GM21367 (cell line): ENCODE data around the gene FAM83G.
"Not testable (repeated sequence)": the region's sequence is repeated elsewhere in the genome, so short reads cannot be mapped to it uniquely, and the experiment has no call there.

Experiments
- ATAC-seq: cut with Tn5 transposase; IDR thresholded peaks from one replicate; pipeline ENCODE4 v1.9.1; 2021; ENCODE audit not compliant: unreplicated experiment

FAM83G gene

DNA sequence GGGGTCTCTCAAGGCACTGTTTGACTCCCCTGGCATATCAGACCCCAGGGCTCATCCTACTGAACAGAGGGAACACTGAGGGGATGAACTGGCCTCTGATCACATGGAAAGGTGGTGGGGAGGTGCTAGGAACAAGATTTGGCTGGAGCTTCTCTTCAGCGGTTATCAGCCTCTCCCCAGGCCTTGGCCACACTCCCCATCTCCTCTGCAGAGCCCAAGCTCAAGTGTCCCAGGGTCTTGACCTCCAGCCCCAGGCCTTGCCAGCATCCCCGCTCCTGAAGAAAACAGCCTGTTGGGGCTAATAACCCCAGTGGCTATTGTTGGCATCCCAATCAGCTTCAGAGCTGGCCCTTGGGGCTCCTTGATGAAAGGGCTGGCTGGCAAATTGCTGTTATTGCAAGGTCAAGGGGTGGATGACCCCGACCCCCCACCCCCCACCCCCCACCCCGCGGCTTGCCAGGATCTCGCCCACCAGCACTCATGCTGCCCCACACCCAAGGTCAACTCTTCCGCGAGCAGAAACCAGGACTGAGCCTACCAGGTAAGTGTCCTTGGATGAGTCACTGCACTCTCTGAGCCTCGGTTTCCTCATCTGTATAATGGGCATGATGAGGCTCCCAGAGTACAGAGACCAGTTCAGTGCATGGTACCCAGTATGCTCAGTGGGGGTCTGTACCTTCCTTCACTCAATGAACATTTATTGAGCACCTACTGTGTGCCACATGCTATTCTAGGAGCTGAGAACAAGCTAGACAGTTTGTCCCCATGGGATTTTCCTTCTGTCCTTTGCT, 18.8 kb upstream of the FAM83G start:
- no peak for ATAC-seq

DNA sequence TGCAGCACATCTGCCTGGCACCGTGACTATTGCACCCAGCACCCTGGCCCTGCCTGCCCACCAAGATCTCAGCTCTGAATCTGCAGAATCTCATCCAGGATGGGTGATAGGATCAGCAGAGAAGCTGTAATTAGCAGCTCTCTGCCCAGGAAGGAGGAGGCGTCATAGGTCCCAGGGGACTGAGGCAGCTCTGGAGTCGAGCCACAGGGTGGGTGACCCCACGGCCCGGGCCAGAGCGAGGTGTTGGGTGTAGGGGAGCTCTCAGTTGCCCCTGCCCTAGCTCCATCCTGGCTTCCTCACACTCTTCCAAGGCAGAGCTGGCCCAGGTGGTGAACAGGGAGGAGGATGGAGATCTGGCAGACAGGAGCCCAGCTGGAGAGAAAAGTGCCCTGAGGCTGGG, 18.2 kb upstream of the FAM83G start:
- no peak for ATAC-seq

DNA sequence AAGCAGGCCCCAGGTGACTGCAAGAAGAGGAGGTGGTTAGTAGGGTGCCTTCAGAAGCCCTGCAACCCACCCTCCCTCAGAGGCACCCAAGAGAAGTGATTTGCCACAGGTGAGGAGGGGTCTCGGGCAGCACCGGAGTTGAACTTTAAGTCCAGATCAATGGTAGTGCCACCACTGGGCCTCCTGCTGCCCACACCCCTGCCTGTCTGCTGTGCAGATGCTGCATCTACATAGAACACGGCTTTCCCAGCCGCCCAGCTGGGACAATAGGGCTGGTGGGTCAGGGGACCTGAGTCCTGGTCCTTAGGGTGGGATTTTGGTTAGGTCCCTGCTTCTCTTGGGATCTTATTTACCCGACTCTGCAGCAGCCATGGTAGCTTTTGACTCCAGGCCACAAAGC, 17.6 kb upstream of the FAM83G start:
- ATAC-seq, result no peak

DNA sequence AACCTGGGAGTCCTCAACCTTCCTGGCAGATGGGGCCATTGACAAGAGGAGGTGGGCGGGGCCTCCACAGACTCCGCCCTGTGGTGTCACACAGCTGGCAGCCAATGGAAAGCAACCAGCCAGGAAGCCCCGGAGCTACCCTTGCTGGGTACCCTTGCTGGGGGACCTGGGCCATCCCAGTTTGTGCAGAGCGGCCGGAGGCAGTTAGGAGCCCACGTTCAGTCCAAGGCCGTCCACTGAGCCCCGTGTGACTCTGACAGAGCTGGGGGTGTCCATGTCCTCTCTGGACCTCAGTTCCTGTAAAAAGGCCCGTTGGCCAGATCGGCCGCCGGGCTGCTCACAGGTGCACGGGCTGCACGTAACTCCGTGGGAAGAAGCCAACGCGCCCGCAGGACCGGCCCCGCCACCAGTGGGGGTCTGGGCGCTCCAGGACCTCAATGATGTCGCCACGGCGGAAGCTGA, 17.1 kb upstream of the FAM83G start:
- ATAC-seq, result no peak

DNA sequence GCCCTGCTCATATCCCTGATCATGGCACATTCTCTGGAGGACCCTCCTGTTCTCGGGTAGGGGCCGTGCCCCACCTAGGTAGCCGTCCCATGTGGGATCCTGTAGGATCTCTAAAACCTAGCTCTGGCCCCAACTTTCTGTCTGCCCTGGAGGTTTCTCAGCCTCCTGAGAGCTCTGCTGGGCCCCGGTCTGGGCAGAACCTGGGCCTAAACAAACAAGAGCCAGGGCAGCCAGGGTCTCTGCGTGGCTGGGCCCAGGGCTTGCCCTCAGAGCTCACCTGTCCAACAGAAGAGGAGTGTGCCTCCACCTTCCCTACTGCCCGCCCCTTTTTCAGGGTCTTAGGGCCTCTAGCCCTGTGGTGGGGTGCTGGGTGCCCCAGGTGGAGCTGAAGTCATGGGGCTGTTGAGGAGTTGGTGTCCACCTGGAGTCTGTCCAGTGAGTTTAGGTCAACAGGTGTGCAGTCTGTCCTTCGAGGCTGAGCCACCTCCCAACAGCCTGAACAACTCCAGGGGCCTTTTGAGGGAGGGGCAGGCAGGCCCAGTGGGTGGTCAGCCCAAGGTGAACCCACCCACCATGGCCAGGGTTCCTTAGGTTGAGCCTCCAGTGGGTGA, 16.6 kb upstream of the FAM83G start:
- not testable (repeated sequence) for ATAC-seq

DNA sequence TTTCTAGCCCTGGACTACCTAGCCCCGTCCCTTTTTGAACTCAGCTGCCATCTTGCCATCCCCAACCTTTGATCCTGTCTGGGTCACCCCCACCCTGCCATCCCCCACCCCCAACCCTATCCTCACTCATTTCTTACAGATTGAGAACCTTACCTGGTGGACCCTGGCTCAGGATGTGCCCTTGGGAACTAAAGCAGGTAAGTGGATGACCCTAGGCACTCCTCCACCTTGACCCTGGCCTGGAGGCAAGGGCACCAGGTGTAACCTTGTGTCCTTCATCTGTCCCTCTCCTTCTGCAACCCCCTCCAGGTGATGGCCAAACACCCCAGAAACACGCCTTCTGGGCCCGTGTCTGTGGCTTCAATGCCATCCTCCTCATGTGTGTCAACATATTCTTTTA, 15.5 kb upstream of the FAM83G start:
- no peak for ATAC-seq

DNA sequence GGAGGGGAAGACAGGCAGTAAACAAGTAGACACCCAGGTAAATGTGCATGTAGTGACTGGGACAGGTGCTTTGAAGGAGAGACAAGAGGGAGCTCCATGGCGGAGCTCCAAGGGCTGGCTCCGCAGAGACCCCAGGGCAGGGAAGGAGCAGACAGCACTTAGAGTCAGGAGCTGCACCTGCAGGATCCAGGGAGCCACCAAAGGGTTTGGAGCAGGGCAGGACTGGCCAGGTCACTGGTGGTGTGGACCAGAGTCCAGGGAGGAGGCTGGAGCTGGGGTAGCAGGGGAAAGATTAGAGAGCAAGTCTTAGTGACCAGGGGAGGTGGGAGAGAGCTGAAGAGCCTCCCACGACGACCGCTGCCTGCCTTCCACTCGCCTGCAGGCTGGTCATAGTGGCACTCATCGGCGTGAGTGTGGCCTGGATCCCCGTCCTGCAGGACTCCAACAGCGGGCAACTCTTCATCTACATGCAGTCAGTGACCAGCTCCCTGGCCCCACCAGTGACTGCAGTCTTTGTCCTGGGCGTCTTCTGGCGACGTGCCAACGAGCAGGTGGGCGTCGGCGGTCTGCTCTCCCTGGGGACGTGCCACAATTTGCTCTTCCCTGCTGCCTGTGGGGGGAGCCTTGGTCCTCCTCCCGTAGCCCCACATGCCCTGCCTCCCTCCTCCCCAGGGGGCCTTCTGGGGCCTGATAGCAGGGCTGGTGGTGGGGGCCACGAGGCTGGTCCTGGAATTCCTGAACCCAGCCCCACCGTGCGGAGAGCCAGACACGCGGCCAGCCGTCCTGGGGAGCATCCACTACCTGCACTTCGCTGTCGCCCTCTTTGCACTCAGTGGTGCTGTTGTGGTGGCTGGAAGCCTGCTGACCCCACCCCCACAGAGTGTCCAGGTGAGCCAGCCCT, 14.7 kb upstream of the FAM83G start:
- ATAC-seq, result no peak

DNA sequence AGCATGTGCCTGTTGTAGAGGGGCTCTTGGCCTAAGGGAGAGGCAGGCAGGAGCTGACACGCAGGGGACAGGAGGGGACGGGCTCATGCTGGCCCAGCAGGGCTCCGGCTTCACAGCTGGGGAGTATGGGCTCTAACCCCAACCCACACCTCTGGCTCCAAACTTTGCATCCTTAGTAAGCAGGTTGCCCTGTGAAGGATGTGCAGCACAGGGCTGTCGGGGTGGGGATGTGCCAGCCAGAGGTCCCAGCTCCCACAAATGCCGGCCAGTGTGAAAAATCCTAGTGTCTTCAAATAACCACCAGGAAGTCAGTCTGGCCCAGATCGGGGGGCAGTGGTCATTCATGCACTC, 14.0 kb upstream of the FAM83G start:
- ATAC-seq, result no peak

DNA sequence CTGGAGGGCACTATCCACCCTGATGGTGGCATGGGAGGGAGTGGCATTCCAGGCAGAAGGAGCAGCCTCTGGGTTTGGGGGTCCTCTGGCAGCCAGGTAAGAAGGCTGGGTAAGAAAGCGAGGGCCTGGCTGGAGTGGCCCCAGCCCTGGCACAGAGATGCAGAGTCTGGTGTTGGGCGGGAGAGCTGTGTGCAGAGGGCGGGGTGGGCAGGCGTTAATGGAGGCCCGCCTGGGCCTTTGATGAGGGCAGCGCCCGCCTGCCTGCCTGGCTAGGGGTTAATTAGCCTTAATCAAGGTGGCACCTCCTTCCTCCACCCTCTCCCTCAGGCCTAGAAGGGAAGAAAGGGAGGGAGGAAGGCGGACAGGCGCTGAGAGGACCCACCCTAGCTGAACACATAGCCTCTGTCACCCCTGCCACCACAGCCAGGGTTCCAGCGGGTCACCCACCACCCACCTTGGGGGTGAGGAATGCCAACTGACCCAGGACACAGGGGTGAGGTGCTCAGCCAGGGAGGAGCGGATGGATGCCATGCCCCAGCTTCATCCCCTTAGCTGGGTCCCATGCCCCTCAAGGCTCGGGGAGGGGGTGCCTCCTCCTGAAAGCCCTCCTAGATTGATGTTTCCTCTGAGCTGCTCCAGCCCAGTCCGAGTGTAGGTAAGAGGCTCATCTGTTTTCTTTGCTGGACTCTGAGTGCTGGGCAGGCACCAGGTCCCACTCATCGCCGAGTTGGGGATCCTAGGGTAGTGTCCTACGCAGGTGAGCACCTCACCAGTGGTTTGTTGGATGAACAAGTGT, 13.4 kb upstream of the FAM83G start:
- ATAC-seq, result no peak

DNA sequence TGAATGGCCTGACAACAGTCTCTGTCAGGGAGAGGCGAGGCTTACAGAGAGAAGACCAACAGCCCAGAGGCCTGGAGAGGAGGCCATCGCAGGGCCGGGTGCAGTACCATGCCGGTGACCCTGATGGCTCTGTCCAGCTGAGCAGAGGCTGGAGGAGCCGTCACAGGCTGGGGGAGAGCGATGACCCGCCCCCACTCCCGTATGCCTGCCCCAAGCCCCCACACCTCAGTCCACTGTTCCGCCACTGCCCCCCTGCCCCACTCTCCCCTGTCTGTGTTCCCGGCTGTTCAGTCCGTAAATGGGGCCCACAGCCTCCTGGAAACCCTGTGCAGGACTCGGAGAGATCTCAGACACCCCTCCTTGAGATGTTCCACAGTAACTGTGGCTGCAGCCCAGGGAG, 12.8 kb upstream of the FAM83G start:
- ATAC-seq, result no peak

DNA sequence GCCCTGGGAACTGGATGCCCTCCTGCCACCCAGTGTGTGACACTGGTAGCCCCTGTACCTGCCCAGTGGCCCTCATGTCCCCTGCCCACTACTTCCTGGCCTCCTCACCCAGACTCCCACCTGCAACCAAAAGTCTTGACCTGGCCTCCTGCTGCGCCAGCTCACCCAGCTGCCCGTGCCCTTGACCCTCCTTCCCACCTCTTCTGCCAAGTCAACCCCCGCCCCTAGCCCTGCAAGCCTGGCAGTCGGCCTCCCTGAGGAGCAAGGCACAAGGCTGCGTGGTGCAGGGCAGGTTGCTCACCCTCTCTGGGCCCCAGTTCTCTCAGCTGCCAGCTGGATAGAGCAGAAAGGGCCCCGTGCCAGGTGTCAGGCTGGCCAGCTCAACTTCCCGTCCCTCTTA, 12.3 kb upstream of the FAM83G start:
- ATAC-seq, result no peak

DNA sequence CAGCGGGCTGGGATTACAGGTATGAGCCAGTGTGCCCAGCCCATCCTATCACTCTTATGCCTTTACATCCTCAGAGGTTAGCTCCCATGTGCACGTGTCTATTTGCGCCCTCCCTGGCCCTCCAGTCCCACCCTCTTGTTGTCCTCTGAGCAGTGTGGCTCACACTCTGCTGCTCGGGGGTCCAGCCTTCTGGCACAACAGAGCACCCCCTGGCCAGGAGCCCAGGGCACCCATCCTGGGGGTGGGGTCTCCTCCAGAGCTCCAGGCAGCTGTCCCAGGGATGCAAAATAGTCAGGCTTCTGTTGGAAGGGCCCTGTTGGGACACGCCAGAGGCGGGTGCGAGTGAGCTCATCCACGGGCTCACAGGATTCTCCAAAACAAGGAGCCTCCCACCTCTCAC, 11.7 kb upstream of the FAM83G start:
- ATAC-seq, result no peak

DNA sequence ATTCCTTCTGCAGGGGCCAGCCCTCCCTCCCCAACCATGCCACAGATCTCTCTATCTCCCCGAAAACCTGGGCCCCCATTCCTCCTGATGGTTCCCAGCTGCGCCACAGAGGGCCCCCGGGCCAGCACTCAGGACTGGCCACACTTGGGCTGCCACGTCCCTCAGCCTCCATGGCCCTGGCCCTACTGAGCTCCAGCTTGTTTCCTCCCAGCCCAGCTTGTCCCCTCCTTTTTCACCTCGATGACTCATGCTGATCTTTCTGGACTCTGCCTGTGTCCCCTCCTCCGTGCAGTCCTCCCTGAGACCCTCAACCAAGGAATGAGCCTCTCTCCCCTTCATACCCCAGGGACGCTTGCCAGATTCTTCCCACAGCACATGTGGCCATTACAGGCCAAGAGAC, 10.9 kb upstream of the FAM83G start:
- ATAC-seq, result no peak

DNA sequence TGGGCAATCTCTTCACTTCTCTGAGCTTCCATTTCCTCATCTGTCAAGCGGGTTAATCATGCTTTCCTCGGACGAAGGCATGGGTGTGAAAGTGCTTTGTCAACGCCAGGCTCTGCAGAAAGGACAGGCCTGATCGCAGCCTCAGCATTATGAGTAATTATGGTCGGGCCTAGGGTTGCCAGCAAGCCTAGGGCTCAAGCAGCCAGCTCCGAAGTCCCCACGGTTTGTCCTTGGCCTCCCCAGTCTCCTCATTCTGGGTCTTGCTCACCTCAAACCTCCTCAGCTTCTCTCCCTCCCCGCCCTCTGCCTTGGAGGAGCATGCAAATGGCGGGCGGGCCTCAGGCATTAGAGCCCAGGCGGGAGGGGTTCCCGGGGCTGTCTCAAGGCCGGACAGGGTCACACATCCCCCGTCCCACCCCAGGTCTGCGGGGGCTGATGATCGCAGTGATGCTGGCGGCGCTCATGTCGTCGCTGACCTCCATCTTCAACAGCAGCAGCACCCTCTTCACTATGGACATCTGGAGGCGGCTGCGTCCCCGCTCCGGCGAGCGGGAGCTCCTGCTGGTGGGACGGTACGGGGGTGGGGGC, 10.2 kb upstream of the FAM83G start:
- ATAC-seq, result no peak

DNA sequence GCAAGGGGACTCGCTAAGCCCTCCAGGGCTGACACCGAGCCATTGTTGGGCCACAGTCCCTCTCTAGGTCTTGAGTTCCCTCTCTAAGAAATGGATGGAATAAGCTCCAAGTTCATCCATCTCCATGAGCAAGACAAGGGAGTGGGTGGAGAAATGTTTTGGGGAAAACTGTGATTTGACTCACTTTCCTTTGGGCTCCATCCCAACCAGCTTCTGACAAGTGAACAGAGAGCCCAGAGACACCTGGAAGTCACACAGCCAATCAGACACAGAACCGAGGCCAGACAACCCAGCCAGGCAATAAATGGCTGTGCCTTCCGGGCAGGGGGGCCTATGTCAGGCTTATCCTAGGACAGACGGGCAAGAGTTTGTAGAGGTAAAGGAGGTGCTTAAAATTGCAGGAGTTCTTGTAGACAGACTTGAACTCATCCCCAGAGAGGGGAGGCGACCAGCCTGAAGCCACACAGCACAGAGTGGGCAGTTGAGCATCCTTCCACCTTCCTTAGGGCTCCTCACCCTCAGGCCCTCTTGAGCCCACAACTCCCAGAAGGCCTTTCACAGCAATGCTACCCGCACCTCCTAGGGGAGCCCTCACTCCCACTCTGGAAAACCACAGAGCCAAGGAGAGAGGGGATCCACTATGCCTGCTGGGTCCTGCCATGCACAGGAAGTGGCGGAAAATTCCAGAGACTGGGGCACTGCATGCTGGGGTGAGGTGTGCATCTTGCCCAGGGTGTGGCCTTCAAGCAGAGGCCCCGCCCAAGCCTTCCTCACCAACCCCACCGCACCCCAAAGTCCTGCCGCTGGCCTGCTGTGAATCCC, 9.5 kb upstream of the FAM83G start:
- ATAC-seq, result no peak

DNA sequence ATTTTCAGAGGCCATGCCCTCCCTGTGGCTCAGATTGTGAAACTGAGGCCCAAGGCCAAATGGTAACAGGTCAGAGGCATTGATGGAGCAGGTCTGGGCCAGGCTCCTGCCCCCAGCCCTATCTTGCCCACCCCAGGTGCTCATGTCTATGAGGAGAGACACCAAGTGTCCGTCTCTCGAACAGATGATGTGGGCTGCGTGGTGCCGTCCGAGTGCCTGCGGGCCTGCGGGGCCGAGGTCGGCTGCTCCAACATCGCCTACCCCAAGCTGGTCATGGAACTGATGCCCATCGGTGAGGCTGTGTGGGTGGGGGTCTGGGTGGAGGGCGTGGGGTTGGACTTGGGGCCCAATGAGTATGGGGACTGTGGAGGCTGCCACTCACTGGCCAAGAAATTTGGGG, 8.7 kb upstream of the FAM83G start:
- ATAC-seq, result no peak

DNA sequence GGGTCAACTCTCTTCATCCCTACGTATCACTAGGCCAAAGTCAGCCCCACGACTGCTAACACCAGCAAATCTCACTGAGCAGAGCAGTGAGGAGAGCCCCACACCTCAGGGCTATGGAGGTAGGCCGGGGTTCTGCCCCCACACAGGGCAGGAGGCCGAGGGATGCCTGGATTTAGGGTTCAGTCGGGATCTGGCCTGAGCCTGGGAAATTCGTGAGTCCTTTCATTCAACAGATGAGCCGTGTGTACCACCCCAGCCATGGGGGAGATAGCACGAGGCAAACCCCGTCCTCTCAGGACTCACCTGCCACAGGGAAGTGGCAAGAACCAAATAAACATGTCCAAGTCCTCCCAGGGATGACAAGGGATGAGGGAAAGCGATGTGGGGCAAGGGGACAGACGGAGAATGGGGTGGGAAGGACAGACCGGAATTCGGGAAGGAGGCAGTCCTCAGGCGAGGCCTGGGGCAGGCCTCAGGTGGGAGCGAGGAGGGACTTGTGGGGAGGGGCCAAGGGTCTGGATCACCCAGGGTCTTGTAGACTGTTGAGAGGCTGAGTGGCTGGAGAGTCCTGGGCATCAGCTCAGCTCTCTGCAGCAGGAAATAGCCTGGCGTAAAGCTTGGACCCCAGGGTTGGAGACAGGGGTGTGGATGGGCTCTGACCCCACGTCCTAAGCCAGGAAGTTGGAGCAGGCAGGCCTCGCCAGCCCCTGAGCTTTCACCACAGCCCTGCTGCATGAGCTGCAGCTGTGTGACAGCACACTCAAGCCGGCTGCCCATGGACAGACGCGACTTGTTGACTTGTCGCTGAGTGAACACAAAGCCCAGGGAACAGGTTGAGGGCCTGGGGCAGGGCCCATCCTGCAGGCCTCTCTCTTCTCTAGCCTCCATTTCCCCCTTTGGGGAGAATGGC, 7.9 kb upstream of the FAM83G start:
- ATAC-seq, result no peak

DNA sequence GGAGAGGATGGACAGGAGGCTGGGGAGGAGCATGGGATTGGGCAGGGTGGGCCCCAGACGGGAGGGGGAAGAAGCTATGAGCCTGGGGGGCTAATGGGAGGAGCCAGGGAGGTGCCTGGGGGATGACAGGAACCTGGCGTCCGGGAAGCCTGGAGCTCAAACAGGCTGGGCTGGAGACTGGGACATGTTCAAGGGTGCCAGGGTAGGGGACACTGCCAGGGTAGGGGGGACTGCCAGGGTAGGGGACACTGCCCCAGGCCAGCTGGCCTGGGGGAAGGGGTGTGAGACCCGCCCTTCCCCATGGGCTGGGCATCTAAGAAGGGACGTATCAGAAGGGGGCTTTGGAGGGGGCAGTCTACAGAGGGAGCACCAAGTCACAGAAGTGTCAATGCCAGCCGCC, 7.0 kb upstream of the FAM83G start:
- no peak for ATAC-seq
